GM12878 (cell line): ENCODE data around the gene NRTN.

Source experiments
- ASH2L ChIP-seq: fragments of 300-600, 200-600 bp; sonication (generic); IDR thresholded peaks from 2 replicates; pipeline ENCODE4 v1.6.1; 2017; ENCODE audit warnings: low read depth, mild to moderate bottlenecking, borderline replicate concordance
- CREB1 ChIP-seq: IDR thresholded peaks from 2 replicates; pipeline ENCODE4 v1.6.1; 2012; ENCODE audit warnings: low read depth, mild to moderate bottlenecking, inconsistent platforms
- EZH2 ChIP-seq: IDR thresholded peaks from 2 replicates; pipeline ENCODE4 v1.6.1; 2012; ENCODE audit warnings: low read depth, mild to moderate bottlenecking, control low read depth, inconsistent platforms, low read length, borderline replicate concordance; ENCODE audit not compliant: control insufficient read depth
- FOS ChIP-seq: IDR thresholded peaks from 3 replicates; pipeline ENCODE4 v1.6.1; 2011; ENCODE audit warnings: borderline replicate concordance; ENCODE audit not compliant: insufficient read length; ENCODE audit errors: extremely low read depth
- NFIC ChIP-seq: IDR thresholded peaks from 2 replicates; pipeline ENCODE4 v1.6.1; 2012; ENCODE audit warnings: low read depth, mild to moderate bottlenecking, inconsistent platforms, low read length, moderate library complexity
- PBX3 ChIP-seq: IDR thresholded peaks from 2 replicates; pipeline ENCODE4 v1.6.1; 2011; ENCODE audit warnings: mild to moderate bottlenecking, low read depth, low read length, moderate library complexity; ENCODE audit not compliant: insufficient replicate concordance
- POLR2A ChIP-seq: IDR thresholded peaks from 2 replicates; pipeline ENCODE4 v1.6.1; 2011; ENCODE audit warnings: low read depth, mild to moderate bottlenecking, low read length
- POLR2AphosphoS5 ChIP-seq: IDR thresholded peaks from 2 replicates; pipeline ENCODE4 v1.6.1; 2011; ENCODE audit warnings: mild to moderate bottlenecking, low read length, inconsistent platforms
- RAD21 ChIP-seq: IDR thresholded peaks from 2 replicates; pipeline ENCODE4 v1.6.1; 2011; ENCODE audit warnings: mild to moderate bottlenecking, low read depth, low read length, moderate library complexity; ENCODE audit not compliant: insufficient read depth
- RBBP5 ChIP-seq: fragments of 200-600 bp; sonication (generic); conservative IDR thresholded peaks from 2 replicates; pipeline ENCODE4 v1.6.1; 2016
- SMAD1 ChIP-seq: fragments of 450-650 bp; IDR thresholded peaks from 2 replicates; pipeline ENCODE4 v1.6.1; 2018; ENCODE audit warnings: mild to moderate bottlenecking, low read depth; ENCODE audit not compliant: partially characterized antibody
- YY1 ChIP-seq: IDR thresholded peaks from 2 replicates; pipeline ENCODE4 v1.6.1; 2011; ENCODE audit warnings: low read depth, mild to moderate bottlenecking, low read length
- ZBTB40 ChIP-seq: fragments of 450-650 bp; IDR thresholded peaks from 2 replicates; pipeline ENCODE4 v1.6.1; 2016; ENCODE audit warnings: mild to moderate bottlenecking, moderate library complexity, borderline replicate concordance
- TF ChIP-seq, protein P1 (sequence below), 3 experiments: IDR thresholded peaks in 2 of 3; conservative IDR thresholded peaks in 1 of 3; 2 replicates each; pipeline ENCODE4 v1.5.1; 2011; ENCODE audit warnings: low read depth in 3 of 3, low read length in 3 of 3, mild to moderate bottlenecking in 3 of 3, control low read depth in 2 of 3, moderate library complexity in 2 of 3, inconsistent platforms in 1 of 3, mixed read lengths in 1 of 3; ENCODE audit not compliant: control insufficient read depth in 2 of 3, insufficient read depth in 1 of 3; ENCODE audit errors: extremely low read depth in 1 of 3

DNA sequence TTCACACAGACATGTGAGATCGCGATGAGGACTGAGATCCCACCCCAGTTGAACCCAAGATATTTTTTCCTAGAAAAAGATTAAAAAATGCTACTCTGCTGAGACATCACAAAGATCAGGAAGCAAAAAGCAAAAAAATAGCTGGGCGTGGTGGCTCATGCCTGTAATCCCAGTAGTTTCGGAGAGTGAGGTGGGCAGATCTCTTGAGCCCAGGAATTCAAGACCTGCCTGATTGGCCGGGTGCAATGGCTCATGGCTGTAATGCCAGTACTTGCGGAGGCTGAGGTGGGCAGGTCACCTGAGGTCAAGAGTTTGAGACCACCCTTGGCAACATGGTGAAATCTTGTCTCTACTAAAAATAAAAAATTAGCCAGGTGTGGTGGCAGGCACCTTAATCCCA lies 45.3 kb downstream of the NRTN start:
- no peak for TF ChIP-seq FOS
- no peak for TF ChIP-seq RBBP5
- no peak for TF ChIP-seq NFIC
- TF ChIP-seq PBX3 = no peak
- no peak for TF ChIP-seq POLR2A
- TF ChIP-seq CREB1 = no peak
- TF ChIP-seq EZH2 = no peak
- TF ChIP-seq ASH2L = no peak
- TF ChIP-seq, protein P1, sequence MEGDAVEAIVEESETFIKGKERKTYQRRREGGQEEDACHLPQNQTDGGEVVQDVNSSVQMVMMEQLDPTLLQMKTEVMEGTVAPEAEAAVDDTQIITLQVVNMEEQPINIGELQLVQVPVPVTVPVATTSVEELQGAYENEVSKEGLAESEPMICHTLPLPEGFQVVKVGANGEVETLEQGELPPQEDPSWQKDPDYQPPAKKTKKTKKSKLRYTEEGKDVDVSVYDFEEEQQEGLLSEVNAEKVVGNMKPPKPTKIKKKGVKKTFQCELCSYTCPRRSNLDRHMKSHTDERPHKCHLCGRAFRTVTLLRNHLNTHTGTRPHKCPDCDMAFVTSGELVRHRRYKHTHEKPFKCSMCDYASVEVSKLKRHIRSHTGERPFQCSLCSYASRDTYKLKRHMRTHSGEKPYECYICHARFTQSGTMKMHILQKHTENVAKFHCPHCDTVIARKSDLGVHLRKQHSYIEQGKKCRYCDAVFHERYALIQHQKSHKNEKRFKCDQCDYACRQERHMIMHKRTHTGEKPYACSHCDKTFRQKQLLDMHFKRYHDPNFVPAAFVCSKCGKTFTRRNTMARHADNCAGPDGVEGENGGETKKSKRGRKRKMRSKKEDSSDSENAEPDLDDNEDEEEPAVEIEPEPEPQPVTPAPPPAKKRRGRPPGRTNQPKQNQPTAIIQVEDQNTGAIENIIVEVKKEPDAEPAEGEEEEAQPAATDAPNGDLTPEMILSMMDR (IDR thresholded peaks at IDR 0.05 in 2 of 3, conservative IDR thresholded peaks at IDR 0.05 in 1 of 3; ENCODE audit: control insufficient read depth in 2 of 3, extremely low read depth in 1 of 3, insufficient read depth in 1 of 3, low read depth in 3 of 3, low read length in 3 of 3) = no peak
- TF ChIP-seq YY1 = no peak
- TF ChIP-seq SMAD1 = no peak
- TF ChIP-seq RAD21 = no peak
- TF ChIP-seq ZBTB40 = no peak
- no peak for TF ChIP-seq POLR2AphosphoS5
